Subcutaneous abdominal adipose tissue (tissue), 5 donors: ENCODE results near the gene TRH.

Source experiments
- H3K27ac ChIP-seq: one replicate; pipeline ENCODE4 v1.7.0; 2013; ENCODE audit warnings: low read depth, mild to moderate bottlenecking, inconsistent platforms, low read length, moderate library complexity
- H3K27me3 ChIP-seq, 5 donors: one replicate each; pipeline ENCODE4 v1.7.0; 2013; ENCODE audit warnings: low read length in 5 of 5, inconsistent platforms in 1 of 5; ENCODE audit not compliant: control insufficient read depth in 5 of 5, insufficient read depth in 4 of 5
- H3K36me3 ChIP-seq, 5 donors: one replicate each; pipeline ENCODE4 v1.7.0; 2013; ENCODE audit warnings: low read length in 5 of 5; ENCODE audit not compliant: control insufficient read depth in 5 of 5, insufficient read depth in 5 of 5
- H3K4me1 ChIP-seq, 5 donors: one replicate each; pipeline ENCODE4 v1.7.0; 2013; ENCODE audit warnings: low read length in 5 of 5, mild to moderate bottlenecking in 3 of 5, moderate library complexity in 1 of 5; ENCODE audit not compliant: control insufficient read depth in 5 of 5, insufficient read depth in 5 of 5
- H3K4me3 ChIP-seq, 5 donors: one replicate each; pipeline ENCODE4 v1.7.0; 2013; ENCODE audit warnings: low read length in 5 of 5, low read depth in 1 of 5
- H3K9ac ChIP-seq, 5 donors: one replicate each; pipeline ENCODE4 v1.7.0; 2013; ENCODE audit warnings: low read length in 5 of 5, mild to moderate bottlenecking in 4 of 5, moderate library complexity in 3 of 5
- H3K9me3 ChIP-seq, 5 donors: one replicate each; pipeline ENCODE4 v1.7.0; 2013; ENCODE audit warnings: low read length in 5 of 5; ENCODE audit not compliant: control insufficient read depth in 5 of 5
- donor health status: healthy.
- donor health status: healthy.
- donor health status: healthy.
- donor health status: healthy.
- donor health status: healthy.

TRH gene

GRCh38 chr3:129975705-129976048, 1.2 kb downstream of the TRH start:
- Histone ChIP-seq H3K36me3 (no peaks in the 10 kb centered on the region), H3K27me3 (peaks cover 30 to 56% (median 45%) of the 10 kb centered on the region in 5 donors), H3K9ac (no peak overlapping the region), H3K4me3 (peak overlapping the region in 3 of 5 donors; percentile 43 to 48 (median 46)), H3K4me1 (peaks cover 0 to 19% (median 16%) of the 10 kb centered on the region in 5 donors), H3K27ac (no peak overlapping the region), H3K9me3 (no peaks in the 10 kb centered on the region)

GRCh38 chr3:129976286-129976685, 1.8 kb downstream of the TRH start:
- Histone ChIP-seq H3K4me1 (peaks cover 0 to 19% (median 16%) of the 10 kb centered on the region in 5 donors), H3K27me3 (peaks cover 30 to 56% (median 45%) of the 10 kb centered on the region in 5 donors), H3K9ac (no peak overlapping the region), H3K9me3 (no peaks in the 10 kb centered on the region), H3K27ac (no peak overlapping the region), H3K36me3 (no peaks in the 10 kb centered on the region), H3K4me3 (no peak overlapping the region)

- H3K4me1 ChIP-seq = peaks cover 0 to 19% (median 16%) of the 10 kb centered on the region in 5 donors
- peaks cover 30 to 56% (median 45%) of the 10 kb centered on the region in 5 donors for H3K27me3 ChIP-seq
- no peak overlapping the region for H3K4me3 ChIP-seq
- no peak overlapping the region for H3K9ac ChIP-seq
- no peak overlapping the region for H3K27ac ChIP-seq
- no peaks in the 10 kb centered on the region for H3K9me3 ChIP-seq
- H3K36me3 ChIP-seq = no peaks in the 10 kb centered on the region
Observed at GRCh38 chr3:129978123-129978522, 3.6 kb downstream of the TRH start.

- H3K4me3 ChIP-seq = no peak overlapping the region
- H3K36me3 ChIP-seq = no peaks in the 10 kb centered on the region
- H3K9me3 ChIP-seq = no peaks in the 10 kb centered on the region
- peaks cover 0 to 12% (median 11%) of the 10 kb centered on the region in 5 donors for H3K4me1 ChIP-seq
- peaks cover 24 to 48% (median 39%) of the 10 kb centered on the region in 5 donors for H3K27me3 ChIP-seq
- no peak overlapping the region for H3K9ac ChIP-seq
- H3K27ac ChIP-seq = no peak overlapping the region
Observed at GRCh38 chr3:129979905-129980304, 5.4 kb downstream of the TRH start.

- no peak overlapping the region for H3K9ac ChIP-seq
- no peaks in the 10 kb centered on the region for H3K9me3 ChIP-seq
- H3K27ac ChIP-seq = no peak overlapping the region
Observed at GRCh38 chr3:129983561-129983960, 9.0 kb downstream of the TRH start.

GRCh38 chr3:129984125-129984524, 9.6 kb downstream of the TRH start:
- H3K27ac ChIP-seq = no peak overlapping the region

More at GRCh38 chr3:129983561-129983960, 9.0 kb downstream of the TRH start:
- Histone ChIP-seq H3K4me3 (no peak overlapping the region), H3K4me1 (no peaks in the 10 kb centered on the region), H3K36me3 (no peaks in the 10 kb centered on the region), H3K27me3 (peaks cover 0 to 14% (median 7%) of the 10 kb centered on the region in 5 donors)

GRCh38 chr3:129985113-129985512, 10.6 kb downstream of the TRH start:
- Histone ChIP-seq H3K27ac (no peak overlapping the region), H3K9ac (no peak overlapping the region), H3K27me3 (peaks cover 0 to 4% (median under 1%) of the 10 kb centered on the region in 5 donors), H3K9me3 (no peaks in the 10 kb centered on the region), H3K4me1 (no peaks in the 10 kb centered on the region), H3K36me3 (no peaks in the 10 kb centered on the region), H3K4me3 (no peak overlapping the region)

More at GRCh38 chr3:129984125-129984524, 9.6 kb downstream of the TRH start:
- Histone ChIP-seq H3K9me3 (no peaks in the 10 kb centered on the region), H3K27me3 (peaks cover 0 to 8% (median 4%) of the 10 kb centered on the region in 5 donors), H3K9ac (no peak overlapping the region), H3K36me3 (no peaks in the 10 kb centered on the region), H3K4me1 (no peaks in the 10 kb centered on the region), H3K4me3 (no peak overlapping the region)

- peaks cover 0 to 6% (median 2%) of the 10 kb centered on the region in 5 donors for H3K27me3 ChIP-seq
- no peak overlapping the region for H3K9ac ChIP-seq
- no peaks in the 10 kb centered on the region for H3K4me1 ChIP-seq
- no peak overlapping the region for H3K27ac ChIP-seq
- no peaks in the 10 kb centered on the region for H3K36me3 ChIP-seq
- H3K4me3 ChIP-seq = no peak overlapping the region
- H3K9me3 ChIP-seq = peaks cover 0 to 4% (median 0%) of the 10 kb centered on the region in 5 donors
Observed at GRCh38 chr3:129988429-129988828, 13.9 kb downstream of the TRH start.

GRCh38 chr3:129989414-129989813, 14.9 kb downstream of the TRH start:
- Histone ChIP-seq H3K9me3 (peaks cover 0 to 4% (median 0%) of the 10 kb centered on the region in 5 donors), H3K4me3 (no peak overlapping the region), H3K4me1 (no peaks in the 10 kb centered on the region), H3K36me3 (no peaks in the 10 kb centered on the region), H3K9ac (no peak overlapping the region), H3K27me3 (peaks cover 0 to 5% (median 2%) of the 10 kb centered on the region in 5 donors), H3K27ac (no peak overlapping the region)

DNA sequence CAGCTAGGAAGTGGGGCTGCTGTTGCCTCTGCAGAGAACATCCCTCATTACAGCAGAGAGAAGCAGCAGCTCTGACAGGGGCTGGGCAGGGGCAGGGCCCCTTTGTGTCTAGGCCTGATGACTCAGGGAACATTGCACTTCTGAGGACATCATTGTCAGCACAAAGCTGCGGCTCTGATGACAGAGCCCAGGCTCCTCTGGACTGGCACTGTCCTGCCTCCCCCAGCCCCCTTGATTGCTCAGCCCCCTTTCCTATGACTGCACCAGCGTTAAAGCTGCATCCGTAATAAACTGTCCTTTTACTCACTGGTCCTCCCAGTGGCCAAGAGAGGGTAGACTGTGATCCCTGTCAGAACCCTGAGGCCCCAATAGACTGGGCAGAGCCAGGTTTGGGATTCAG, 18.3 kb downstream of the TRH start:
- Histone ChIP-seq H3K27me3 (peaks cover 0 to 5% (median 4%) of the 10 kb centered on the region in 5 donors), H3K9me3 (peaks cover 0 to 4% (median 0%) of the 10 kb centered on the region in 5 donors), H3K27ac (no peak overlapping the region), H3K4me3 (no peak overlapping the region), H3K4me1 (no peaks in the 10 kb centered on the region), H3K36me3 (no peaks in the 10 kb centered on the region), H3K9ac (no peak overlapping the region)
